GM18505 (cell line): Measurements from ENCODE around the gene SLC16A8.
"Not testable (repeated sequence)": the region's sequence is repeated elsewhere in the genome, so short reads cannot be mapped to it uniquely, and the experiment has no call there.

Source experiments
- ATAC-seq: cut with Tn5 transposase; IDR thresholded peaks from one replicate; pipeline ENCODE4 v1.9.1; 2021; ENCODE audit not compliant: unreplicated experiment
- POLR2A ChIP-seq: IDR thresholded peaks from 4 replicates; pipeline ENCODE4 v1.6.1; 2011; ENCODE audit warnings: borderline replicate concordance; ENCODE audit not compliant: insufficient read depth, insufficient read length; ENCODE audit errors: extremely low read depth

SLC16A8 gene

GRCh38 chr22:38120359-38121110, 36.6 kb upstream of the SLC16A8 start:
- ATAC-seq = no peak
- no peak for TF ChIP-seq POLR2A

GRCh38 chr22:38118747-38119146, 34.8 kb upstream of the SLC16A8 start:
- not testable (repeated sequence) for ATAC-seq

- TF ChIP-seq POLR2A = no peak
- ATAC-seq = no peak
These were observed 34.2 kb upstream of the SLC16A8 start for GRCh38 chr22:38118182-38118581.

- not testable (repeated sequence) for ATAC-seq
These were observed 33.6 kb upstream of the SLC16A8 start for GRCh38 chr22:38117556-38117955.

GRCh38 chr22:38115423-38116205, 31.6 kb upstream of the SLC16A8 start:
- ATAC-seq = no peak

GRCh38 chr22:38114484-38115398, 30.8 kb upstream of the SLC16A8 start:
- no peak for TF ChIP-seq POLR2A
- ATAC-seq = no peak

More at GRCh38 chr22:38115423-38116205, 31.6 kb upstream of the SLC16A8 start:
- no peak for TF ChIP-seq POLR2A

GRCh38 chr22:38112381-38112780, 28.4 kb upstream of the SLC16A8 start:
- TF ChIP-seq POLR2A = no peak

GRCh38 chr22:38111925-38112355, 28.0 kb upstream of the SLC16A8 start:
- no peak for ATAC-seq
- no peak for TF ChIP-seq POLR2A

More at GRCh38 chr22:38112381-38112780, 28.4 kb upstream of the SLC16A8 start:
- ATAC-seq = no peak

- no peak for ATAC-seq
- TF ChIP-seq POLR2A = no peak
These were observed 27.2 kb upstream of the SLC16A8 start for GRCh38 chr22:38110863-38111852.

- TF ChIP-seq POLR2A = no peak
- ATAC-seq = no peak
These were observed 26.3 kb upstream of the SLC16A8 start, which contains the start of gene BAIAP2L2 for GRCh38 chr22:38110008-38110862. Gene BAIAP2L2 (minus strand): TSS chr22:38110684. CDS start chr22:38110525, 159 bp downstream.

- no peak for ATAC-seq
- TF ChIP-seq POLR2A = no peak
These were observed 25.5 kb upstream of the SLC16A8 start for GRCh38 chr22:38109371-38110001.
